IPS DF 6.9 (cell line): ENCODE results near the gene CACNA1E.

Source experiments
- DNase-seq: peaks from one replicate; pipeline ENCODE4 v3.0.0-alpha.2; 2013; ENCODE audit warnings: low read depth, low spot score
- H3K27ac ChIP-seq: one replicate; pipeline ENCODE4 v1.5.1; 2013; ENCODE audit warnings: low read length, control low read depth
- H3K27me3 ChIP-seq: 2 replicates; pipeline ENCODE4 v1.6.1; 2013; ENCODE audit warnings: mild to moderate bottlenecking, low read length; ENCODE audit not compliant: control insufficient read depth, insufficient read depth
- H3K36me3 ChIP-seq: 2 replicates; pipeline ENCODE4 v1.6.1; 2013; ENCODE audit warnings: low read length; ENCODE audit not compliant: control insufficient read depth, insufficient read depth
- H3K4me1 ChIP-seq: 2 replicates; pipeline ENCODE4 v1.6.1; 2013; ENCODE audit warnings: low read length; ENCODE audit not compliant: control insufficient read depth, insufficient read depth
- H3K4me3 ChIP-seq: 2 replicates; pipeline ENCODE4 v1.5.1; 2013; ENCODE audit warnings: mild to moderate bottlenecking, low read length
- H3K9me3 ChIP-seq: 2 replicates; pipeline ENCODE4 v1.6.1; 2013; ENCODE audit warnings: low read length, inconsistent platforms; ENCODE audit not compliant: control insufficient read depth, insufficient read depth
- WGBS: extraction: QIAGEN DNeasy Blood & Tissue Kit; methylation state at CpG from one replicate; pipeline ENCODE4 v1.1.7; 2013; ENCODE audit warnings: mixed read lengths, missing lambda C conversion rate; ENCODE audit not compliant: insufficient read length, insufficient coverage; 5-methylcytosine and 5-hydroxymethylcytosine counted together

Gene CACNA1E

GRCh38 chr1:181674617-181675016, 191.3 kb downstream of the CACNA1E start:
- Histone ChIP-seq H3K27me3 (no peaks in the 10 kb centered on the region), H3K36me3 (no peaks in the 10 kb centered on the region), H3K9me3 (no peaks in the 10 kb centered on the region), H3K4me1 (no peaks in the 10 kb centered on the region), H3K4me3 (no peak overlapping the region), H3K27ac (no peak overlapping the region)
- no CpG with 5 or more reads among the region's 3 CpGs for WGBS
- DNase-seq, result no peak

GRCh38 chr1:181675091-181675917, 192.0 kb downstream of the CACNA1E start:
- Histone ChIP-seq H3K4me1 (no peaks in the 10 kb centered on the region), H3K27ac (no peak overlapping the region), H3K36me3 (no peaks in the 10 kb centered on the region), H3K4me3 (no peak overlapping the region), H3K27me3 (no peaks in the 10 kb centered on the region), H3K9me3 (no peaks in the 10 kb centered on the region)
- 100% methylated on average over 1 of the region's 10 CpGs for WGBS
- DNase-seq, result no peak

- H3K36me3 ChIP-seq, result no peaks in the 10 kb centered on the region
- H3K4me3 ChIP-seq, result no peak overlapping the region
- H3K9me3 ChIP-seq, result no peaks in the 10 kb centered on the region
- H3K27me3 ChIP-seq, result no peaks in the 10 kb centered on the region
- H3K27ac ChIP-seq, result no peak overlapping the region
- WGBS, result no CpG with 5 or more reads among the region's 5 CpGs
- no peak for DNase-seq
- no peaks in the 10 kb centered on the region for H3K4me1 ChIP-seq
Measured at GRCh38 chr1:181675918-181676190, 192.5 kb downstream of the CACNA1E start.

- H3K4me3 ChIP-seq, result no peak overlapping the region
- H3K9me3 ChIP-seq, result no peaks in the 10 kb centered on the region
- WGBS, result no CpG with 5 or more reads among the region's 6 CpGs
- no peaks in the 10 kb centered on the region for H3K4me1 ChIP-seq
- H3K27ac ChIP-seq, result no peak overlapping the region
- no peak for DNase-seq
- no peaks in the 10 kb centered on the region for H3K27me3 ChIP-seq
- H3K36me3 ChIP-seq, result no peaks in the 10 kb centered on the region
Measured at GRCh38 chr1:181676269-181676668, 193.0 kb downstream of the CACNA1E start.

- WGBS, result no CpG with 5 or more reads among the region's 11 CpGs
- Histone ChIP-seq H3K4me3 (no peak overlapping the region), H3K27ac (no peak overlapping the region), H3K9me3 (no peaks in the 10 kb centered on the region), H3K36me3 (no peaks in the 10 kb centered on the region), H3K27me3 (no peaks in the 10 kb centered on the region), H3K4me1 (no peaks in the 10 kb centered on the region)
- DNase-seq, result no peak
Measured at GRCh38 chr1:181680332-181680731, 197.0 kb downstream of the CACNA1E start.

GRCh38 chr1:181680871-181681270, 197.6 kb downstream of the CACNA1E start:
- H3K27ac ChIP-seq, result no peak overlapping the region
- no peaks in the 10 kb centered on the region for H3K36me3 ChIP-seq
- no peaks in the 10 kb centered on the region for H3K9me3 ChIP-seq
- H3K27me3 ChIP-seq, result no peaks in the 10 kb centered on the region
- no CpG with 5 or more reads among the region's 7 CpGs for WGBS
- no peak overlapping the region for H3K4me3 ChIP-seq
- no peak for DNase-seq
- no peaks in the 10 kb centered on the region for H3K4me1 ChIP-seq

GRCh38 chr1:181685211-181685610, 201.9 kb downstream of the CACNA1E start:
- no peaks in the 10 kb centered on the region for H3K4me1 ChIP-seq
- no peaks in the 10 kb centered on the region for H3K36me3 ChIP-seq
- H3K27me3 ChIP-seq, result no peaks in the 10 kb centered on the region
- H3K4me3 ChIP-seq, result no peak overlapping the region
- no peak for DNase-seq
- no peaks in the 10 kb centered on the region for H3K9me3 ChIP-seq
- no peak overlapping the region for H3K27ac ChIP-seq
- WGBS, result no CpG with 5 or more reads among the region's 2 CpGs

GRCh38 chr1:181701891-181702290, 218.6 kb downstream of the CACNA1E start:
- 0 out of 2 replicates have a peak, but pooled peaks cover 2% of the 10 kb centered on the region for H3K4me1 ChIP-seq
- H3K36me3 ChIP-seq, result no peaks in the 10 kb centered on the region; the same call in 1 of the 2 replicates
- no peaks in the 10 kb centered on the region for H3K9me3 ChIP-seq
- 0 out of 2 replicates have a peak, but pooled peaks cover 1% of the 10 kb centered on the region for H3K27me3 ChIP-seq
- no peak overlapping the region for H3K27ac ChIP-seq
- no peak for DNase-seq
- H3K4me3 ChIP-seq, result no peak overlapping the region
- no CpG with 5 or more reads among the region's 1 CpG for WGBS

GRCh38 chr1:181704546-181704945, 221.2 kb downstream of the CACNA1E start:
- H3K4me1 ChIP-seq, result 0 out of 2 replicates have a peak, but pooled peaks cover 2% of the 10 kb centered on the region
- no peaks in the 10 kb centered on the region for H3K9me3 ChIP-seq
- H3K36me3 ChIP-seq, result no peaks in the 10 kb centered on the region; the same call in 1 of the 2 replicates
- DNase-seq, result no peak
- no peak overlapping the region for H3K4me3 ChIP-seq
- 0 out of 2 replicates have a peak, but pooled peaks cover 1% of the 10 kb centered on the region for H3K27me3 ChIP-seq
- WGBS, result no CpG with 5 or more reads among the region's 8 CpGs
- H3K27ac ChIP-seq, result no peak overlapping the region

GRCh38 chr1:181711820-181712219, 228.5 kb downstream of the CACNA1E start:
- WGBS, result no CpG with 5 or more reads among the region's 4 CpGs
- H3K4me1 ChIP-seq, result peaks cover 1% of the 10 kb centered on the region; the same call in 1 of the 2 replicates

GRCh38 chr1:181712711-181713110, 229.4 kb downstream of the CACNA1E start:
- Histone ChIP-seq H3K36me3 (no peaks in the 10 kb centered on the region), H3K9me3 (no peaks in the 10 kb centered on the region), H3K27me3 (no peaks in the 10 kb centered on the region), H3K27ac (no peak overlapping the region), H3K4me3 (no peak overlapping the region), H3K4me1 (peaks cover 1% of the 10 kb centered on the region; the same call in 1 of the 2 replicates)
- DNase-seq, result no peak
- WGBS, result no CpG with 5 or more reads among the region's 9 CpGs

More at GRCh38 chr1:181711820-181712219, 228.5 kb downstream of the CACNA1E start:
- H3K27ac ChIP-seq, result no peak overlapping the region
- H3K4me3 ChIP-seq, result no peak overlapping the region
- no peak for DNase-seq
- no peaks in the 10 kb centered on the region for H3K27me3 ChIP-seq
- H3K9me3 ChIP-seq, result no peaks in the 10 kb centered on the region
- no peaks in the 10 kb centered on the region for H3K36me3 ChIP-seq
